WTC11 (cell line): ENCODE measurements around the gene SCN9A.

Experiments
- ATF2 ChIP-seq: sonication (generic); formaldehyde crosslinking; IDR thresholded peaks from 2 replicates; pipeline ENCODE4 v1.8.1; 2022; ENCODE audit warnings: low read depth, missing genetic modification reagents, borderline replicate concordance
- CREB1 ChIP-seq: sonication (generic); formaldehyde crosslinking; IDR thresholded peaks from 2 replicates; pipeline ENCODE4 v1.8.0; 2023; ENCODE audit warnings: mild to moderate bottlenecking, missing genetic modification reagents
- MAX ChIP-seq: sonication (generic); formaldehyde crosslinking; IDR thresholded peaks from 2 replicates; pipeline ENCODE4 v1.8.0; 2022; ENCODE audit warnings: mild to moderate bottlenecking, missing genetic modification reagents
- SP1 ChIP-seq: sonication (generic); formaldehyde crosslinking; conservative IDR thresholded peaks from 2 replicates; pipeline ENCODE4 v1.8.1; 2022; ENCODE audit warnings: missing genetic modification reagents
- TCF7 ChIP-seq: sonication (generic); formaldehyde crosslinking; IDR thresholded peaks from 2 replicates; pipeline ENCODE4 v1.8.0; 2022; ENCODE audit warnings: mild to moderate bottlenecking, low read depth, missing genetic modification reagents, moderate library complexity
- TP53 ChIP-seq: sonication (generic); formaldehyde crosslinking; IDR thresholded peaks from 2 replicates; pipeline ENCODE4 v1.8.1; 2023; ENCODE audit warnings: mild to moderate bottlenecking, missing genetic modification reagents
- TF ChIP-seq, protein P1 (sequence below): fragments of 200-600 bp; IDR thresholded peaks from 2 replicates; pipeline ENCODE4 v1.8.0; 2022; ENCODE audit warnings: antibody characterized with exemption
- TF ChIP-seq, protein P2 (sequence below): sonication (generic); formaldehyde crosslinking; conservative IDR thresholded peaks from 2 replicates; pipeline ENCODE4 v1.8.1; 2023; ENCODE audit warnings: mild to moderate bottlenecking, low read depth, missing genetic modification reagents, moderate library complexity

GRCh38 chr2:166158546-166158945 lies 217.2 kb downstream of the SCN9A start:
- TF ChIP-seq, protein P1, sequence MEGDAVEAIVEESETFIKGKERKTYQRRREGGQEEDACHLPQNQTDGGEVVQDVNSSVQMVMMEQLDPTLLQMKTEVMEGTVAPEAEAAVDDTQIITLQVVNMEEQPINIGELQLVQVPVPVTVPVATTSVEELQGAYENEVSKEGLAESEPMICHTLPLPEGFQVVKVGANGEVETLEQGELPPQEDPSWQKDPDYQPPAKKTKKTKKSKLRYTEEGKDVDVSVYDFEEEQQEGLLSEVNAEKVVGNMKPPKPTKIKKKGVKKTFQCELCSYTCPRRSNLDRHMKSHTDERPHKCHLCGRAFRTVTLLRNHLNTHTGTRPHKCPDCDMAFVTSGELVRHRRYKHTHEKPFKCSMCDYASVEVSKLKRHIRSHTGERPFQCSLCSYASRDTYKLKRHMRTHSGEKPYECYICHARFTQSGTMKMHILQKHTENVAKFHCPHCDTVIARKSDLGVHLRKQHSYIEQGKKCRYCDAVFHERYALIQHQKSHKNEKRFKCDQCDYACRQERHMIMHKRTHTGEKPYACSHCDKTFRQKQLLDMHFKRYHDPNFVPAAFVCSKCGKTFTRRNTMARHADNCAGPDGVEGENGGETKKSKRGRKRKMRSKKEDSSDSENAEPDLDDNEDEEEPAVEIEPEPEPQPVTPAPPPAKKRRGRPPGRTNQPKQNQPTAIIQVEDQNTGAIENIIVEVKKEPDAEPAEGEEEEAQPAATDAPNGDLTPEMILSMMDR, result no peak
- TF ChIP-seq MAX, result no peak
- no peak for TF ChIP-seq TCF7 (CRISPR knock-in tag)
- no peak for TF ChIP-seq TP53 (CRISPR knock-in tag)
- no peak for TF ChIP-seq CREB1
- TF ChIP-seq, protein P2, sequence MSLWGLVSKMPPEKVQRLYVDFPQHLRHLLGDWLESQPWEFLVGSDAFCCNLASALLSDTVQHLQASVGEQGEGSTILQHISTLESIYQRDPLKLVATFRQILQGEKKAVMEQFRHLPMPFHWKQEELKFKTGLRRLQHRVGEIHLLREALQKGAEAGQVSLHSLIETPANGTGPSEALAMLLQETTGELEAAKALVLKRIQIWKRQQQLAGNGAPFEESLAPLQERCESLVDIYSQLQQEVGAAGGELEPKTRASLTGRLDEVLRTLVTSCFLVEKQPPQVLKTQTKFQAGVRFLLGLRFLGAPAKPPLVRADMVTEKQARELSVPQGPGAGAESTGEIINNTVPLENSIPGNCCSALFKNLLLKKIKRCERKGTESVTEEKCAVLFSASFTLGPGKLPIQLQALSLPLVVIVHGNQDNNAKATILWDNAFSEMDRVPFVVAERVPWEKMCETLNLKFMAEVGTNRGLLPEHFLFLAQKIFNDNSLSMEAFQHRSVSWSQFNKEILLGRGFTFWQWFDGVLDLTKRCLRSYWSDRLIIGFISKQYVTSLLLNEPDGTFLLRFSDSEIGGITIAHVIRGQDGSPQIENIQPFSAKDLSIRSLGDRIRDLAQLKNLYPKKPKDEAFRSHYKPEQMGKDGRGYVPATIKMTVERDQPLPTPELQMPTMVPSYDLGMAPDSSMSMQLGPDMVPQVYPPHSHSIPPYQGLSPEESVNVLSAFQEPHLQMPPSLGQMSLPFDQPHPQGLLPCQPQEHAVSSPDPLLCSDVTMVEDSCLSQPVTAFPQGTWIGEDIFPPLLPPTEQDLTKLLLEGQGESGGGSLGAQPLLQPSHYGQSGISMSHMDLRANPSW, result no peak
- no peak for TF ChIP-seq ATF2
- TF ChIP-seq SP1 (CRISPR knock-in tag), result no peak
